Head of caudate nucleus (tissue), 42 donors: ENCODE measurements around the gene SEMA4D.

Experiments used
- DNase-seq, 42 donors: peaks; one replicate each; pipeline versions ENCODE4 v3.0.0 to v3.0.0-alpha.2; 2020 to 2021; ENCODE audit warnings: mixed read lengths in 7 of 42
- intact Hi-C: fragments of 100-400 bp; cut with DNase I; formaldehyde crosslinking; loops from one replicate; pipeline ENCODE4 v1.15.0; 2022

SEMA4D gene

DNA sequence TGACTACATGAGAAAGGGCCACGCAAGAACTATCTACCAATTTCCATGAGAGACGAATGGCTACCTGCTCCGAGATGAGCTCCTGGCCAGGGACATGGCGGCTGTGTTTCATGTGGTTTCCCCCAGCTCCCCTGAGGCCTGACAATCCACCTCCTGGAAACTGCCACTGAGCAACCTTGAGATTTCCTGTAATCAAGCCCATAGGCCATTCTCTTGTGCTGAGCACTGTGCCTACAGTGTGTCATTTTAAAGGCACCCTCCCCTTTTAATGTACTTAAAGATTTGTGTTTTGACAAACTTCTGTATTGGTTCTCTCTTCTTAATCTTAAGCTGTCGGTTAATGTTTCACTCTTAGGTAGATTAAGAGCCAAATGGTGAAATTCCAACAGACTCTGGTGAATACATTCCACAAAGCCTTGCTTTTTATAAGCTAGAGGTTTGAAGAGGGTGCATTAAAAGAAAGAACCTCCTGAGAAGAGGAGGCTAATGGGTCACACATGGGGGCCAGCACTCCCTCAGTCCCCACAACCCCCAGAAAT is 107.3 kb downstream of the SEMA4D start:
- intact Hi-C loops: no loop called here
- DNase-seq: no peak

DNA sequence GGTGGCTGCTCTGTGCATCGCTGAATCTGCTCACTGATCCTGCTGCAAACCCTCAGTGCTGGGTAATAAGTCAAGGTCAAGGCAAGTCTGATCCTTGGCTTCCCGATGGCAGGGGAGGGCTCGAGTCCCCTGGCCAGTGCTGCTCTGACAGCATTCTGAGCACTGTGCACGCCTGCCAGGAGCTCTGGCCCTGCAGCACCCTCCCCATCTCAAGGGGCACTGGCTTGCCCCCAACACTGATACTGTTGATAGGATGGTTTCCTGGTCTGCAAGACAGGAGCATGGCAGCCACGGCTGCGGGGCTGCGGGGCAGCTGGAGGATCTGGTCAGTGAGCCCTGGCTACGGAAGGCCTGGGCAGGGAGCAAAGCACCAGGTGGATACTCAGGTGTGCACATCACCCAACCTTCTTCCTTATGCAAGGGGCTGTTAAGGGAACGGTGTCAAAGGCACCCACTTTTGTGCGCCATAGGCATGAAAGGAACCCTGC is 107.8 kb downstream of the SEMA4D start:
- no peak for DNase-seq
- intact Hi-C loops: no loop called here

DNA sequence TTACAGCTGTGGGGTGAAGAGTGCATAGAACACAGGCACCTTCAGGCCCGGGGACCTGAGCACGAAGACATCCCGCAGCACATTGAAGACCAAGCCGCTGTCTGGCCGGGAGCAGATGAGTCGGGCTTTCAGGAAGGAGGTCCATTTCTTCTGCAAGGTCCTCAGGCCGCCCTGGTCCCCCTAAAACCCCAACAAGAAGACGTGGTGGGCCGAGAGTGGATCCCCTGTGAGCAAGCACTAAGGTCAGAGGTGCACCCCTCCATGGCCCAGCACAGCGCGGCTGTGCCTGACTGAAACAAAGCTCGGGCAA is 109.1 kb downstream of the SEMA4D start:
- intact Hi-C loops: no loop called here
- DNase-seq: no peak

DNA sequence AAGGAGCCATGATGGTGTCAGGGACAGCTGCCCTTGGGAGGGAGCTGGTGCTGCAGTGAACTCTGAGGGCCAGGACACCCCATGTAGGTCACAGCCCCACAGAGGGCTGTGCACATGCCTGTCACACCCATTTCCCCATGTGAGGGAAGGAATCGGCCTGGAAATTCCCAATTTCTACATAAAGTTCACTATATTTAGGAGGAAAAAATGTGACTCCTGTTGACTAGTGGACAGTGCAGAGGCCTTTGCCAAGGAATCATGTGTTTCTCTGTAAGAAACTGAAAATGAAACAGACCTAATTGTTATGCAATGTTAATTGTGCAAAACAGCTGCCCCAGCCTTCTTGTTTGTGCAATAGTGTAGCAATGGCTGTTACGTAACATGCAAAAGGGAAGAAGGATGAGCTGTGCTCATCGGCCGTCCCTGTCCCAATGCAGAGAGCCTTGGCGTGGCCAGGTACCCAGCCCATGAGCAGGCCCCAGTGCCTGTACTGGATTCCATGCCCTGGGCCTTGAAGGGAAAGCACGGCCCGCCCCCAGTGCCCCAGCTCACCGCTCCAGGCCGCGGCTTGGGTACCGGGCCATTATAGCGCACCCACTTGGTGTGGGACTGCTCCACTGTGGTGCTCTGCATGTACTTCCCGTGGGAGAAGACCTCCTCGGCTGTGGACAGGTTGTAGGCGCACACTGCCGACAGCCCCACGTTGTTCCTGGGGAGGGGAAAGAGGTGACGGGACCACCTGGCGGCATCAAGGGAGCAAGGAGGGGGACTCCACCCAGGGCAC is 109.6 kb downstream of the SEMA4D start:
- peak in 13 of 42 donors; percentile 23 to 66 (median 38) for DNase-seq
- intact Hi-C loops: no loop called here

DNA sequence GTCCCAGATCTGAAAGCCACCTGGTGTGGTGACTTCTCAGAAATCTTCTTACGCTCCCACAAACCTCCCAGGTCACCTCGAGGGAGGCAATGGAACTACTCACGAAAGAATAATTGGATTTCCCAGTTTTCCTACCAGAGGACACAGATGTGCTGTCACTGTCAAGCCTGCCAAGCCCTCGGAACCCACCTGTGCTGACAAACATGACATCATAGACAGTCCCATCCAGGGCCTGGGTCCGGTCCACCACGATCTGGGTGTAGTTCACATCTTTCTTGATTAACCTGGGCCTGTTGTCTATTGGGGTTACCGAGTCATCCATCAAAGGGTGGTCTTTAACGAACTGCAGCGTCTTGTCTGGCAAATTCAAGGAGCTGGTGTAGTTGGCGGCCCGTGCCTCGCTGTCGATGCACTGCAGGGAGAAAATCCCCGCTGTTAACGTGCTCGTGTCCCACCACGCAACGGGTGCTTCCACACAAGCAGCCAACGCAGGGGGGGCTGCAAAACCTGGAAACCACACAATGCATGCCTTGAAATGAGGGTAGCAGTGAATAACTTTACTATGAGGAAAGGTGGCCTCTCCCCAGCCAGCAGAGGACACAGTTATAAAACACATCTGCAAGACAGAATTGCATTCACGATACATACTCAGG is 110.6 kb downstream of the SEMA4D start:
- no peak for DNase-seq
- intact Hi-C loops: no loop called here

DNA sequence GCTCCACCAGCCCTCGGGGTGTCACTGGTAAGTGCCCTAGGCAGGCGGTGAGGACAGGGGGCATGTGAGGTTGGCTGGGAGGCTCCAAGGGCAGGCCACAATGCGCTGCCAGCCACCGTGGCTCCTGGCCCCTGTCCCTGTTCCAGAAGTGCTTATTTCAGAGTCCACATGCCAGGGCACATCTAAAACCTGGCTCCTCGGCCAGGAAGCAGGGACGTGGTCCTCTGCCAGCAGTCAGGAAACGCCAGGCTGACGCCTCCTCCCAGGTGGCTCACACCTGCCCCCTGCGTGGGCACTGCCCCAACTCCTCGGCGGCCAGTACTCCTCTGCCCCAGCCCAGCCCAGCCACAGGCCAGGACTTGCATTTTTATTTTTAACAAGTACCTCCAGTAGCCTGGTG is 111.1 kb downstream of the SEMA4D start:
- intact Hi-C loops: no loop called here
- DNase-seq: peak in 3 of 42 donors; percentile 31 to 48 (median 38)

DNA sequence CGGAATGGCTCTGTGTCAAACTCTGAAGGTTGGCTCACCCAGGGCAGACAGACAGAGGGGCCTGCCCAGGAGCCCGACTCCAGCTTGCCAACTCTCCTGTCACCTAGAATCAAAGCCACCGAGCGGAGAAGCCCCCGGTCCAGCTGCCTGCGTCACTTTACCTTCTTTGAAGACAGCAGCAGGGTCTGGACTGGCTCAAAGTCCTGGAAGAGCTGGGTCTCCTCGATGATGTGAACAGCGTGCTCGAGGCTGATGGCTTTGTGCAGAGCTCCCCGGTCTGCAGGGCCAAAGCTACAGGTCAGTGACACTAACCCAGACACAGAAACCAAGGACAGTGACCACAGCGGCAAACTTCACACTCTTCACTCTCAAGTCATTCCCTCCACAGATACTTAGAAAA is 111.7 kb downstream of the SEMA4D start:
- DNase-seq: no peak
- intact Hi-C loops: no loop called here

DNA sequence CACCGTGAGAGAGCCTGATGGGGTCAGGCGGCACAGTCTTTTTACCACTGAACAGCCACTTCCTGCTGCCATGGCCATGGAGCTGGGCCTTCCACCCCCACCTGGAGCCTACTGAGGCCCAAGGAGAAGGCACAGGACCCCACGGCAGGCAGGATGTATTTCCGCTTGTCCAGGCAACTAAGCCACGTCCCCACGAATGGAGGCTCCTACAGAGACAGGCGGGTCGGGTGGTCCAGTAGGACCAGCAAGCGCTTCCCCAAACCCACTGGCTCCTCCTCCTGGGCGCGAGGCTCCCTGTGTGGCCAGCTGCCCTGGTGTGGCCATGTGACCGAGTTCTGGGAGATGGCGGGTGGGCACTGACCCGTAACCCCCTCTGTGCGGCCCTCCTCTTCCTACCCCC is 113.1 kb downstream of the SEMA4D start:
- DNase-seq: no peak
- intact Hi-C loops: no loop called here

DNA sequence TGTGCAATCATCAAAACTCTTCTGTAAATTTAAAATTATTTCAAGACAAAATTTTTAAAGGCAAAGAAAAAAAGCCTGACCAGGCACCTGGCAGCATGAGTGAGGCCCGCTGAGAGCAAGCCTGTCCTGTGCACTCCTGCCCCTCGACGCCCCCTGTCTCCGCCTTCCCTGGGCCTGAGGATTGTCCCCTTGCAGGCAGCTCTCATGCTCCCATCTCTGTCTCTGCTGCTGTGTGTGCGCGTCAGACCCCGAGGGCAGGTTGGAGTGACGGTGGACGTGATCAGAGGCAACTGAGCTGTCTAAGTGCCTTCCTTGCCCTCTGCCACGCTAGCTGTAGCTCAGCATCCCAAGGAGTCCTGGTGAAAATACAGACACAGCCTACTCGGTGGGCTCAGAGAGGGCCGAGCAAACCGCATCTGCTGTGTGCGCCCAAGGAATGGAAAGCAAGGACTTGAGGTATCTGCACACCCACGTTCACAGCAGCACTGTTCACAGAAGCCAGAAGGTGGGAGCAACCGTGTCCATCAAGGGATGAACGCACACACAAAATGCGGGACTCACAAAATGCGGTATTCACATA is 114.1 kb downstream of the SEMA4D start:
- no peak for DNase-seq
- intact Hi-C loops: no loop called here

DNA sequence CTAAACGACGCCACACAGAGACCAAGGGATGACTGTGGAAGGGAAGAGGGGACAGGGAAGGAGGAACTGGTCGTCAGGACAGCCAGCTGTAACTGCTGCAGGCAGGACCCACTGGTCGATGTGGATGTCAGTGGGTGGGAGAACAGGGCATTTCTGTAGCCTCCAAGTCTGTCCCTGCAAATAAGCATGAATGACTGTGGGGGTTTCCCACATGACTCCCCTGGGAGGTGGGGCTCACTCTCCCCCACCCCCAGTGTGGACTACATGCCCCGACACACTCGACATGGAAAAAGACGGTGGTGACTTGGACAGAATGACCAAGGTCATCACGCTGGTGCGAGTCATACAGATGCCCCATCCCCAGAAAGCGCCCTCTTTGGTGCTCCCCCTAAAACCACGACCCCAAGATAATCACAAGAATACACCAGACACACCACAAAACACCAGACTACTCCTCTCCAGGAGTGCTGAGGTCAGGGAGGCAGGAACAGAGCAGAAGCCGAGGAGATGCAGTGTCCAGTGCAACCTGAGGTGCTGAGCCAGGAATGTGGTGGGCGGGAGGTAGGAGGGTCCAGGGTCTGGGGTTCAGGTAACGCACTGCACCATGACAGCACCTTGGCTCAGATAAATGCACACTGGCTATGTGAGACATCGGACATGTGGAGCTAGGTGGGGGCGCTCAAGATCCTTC is 114.7 kb downstream of the SEMA4D start:
- intact Hi-C loops: no loop called here
- no peak for DNase-seq

DNA sequence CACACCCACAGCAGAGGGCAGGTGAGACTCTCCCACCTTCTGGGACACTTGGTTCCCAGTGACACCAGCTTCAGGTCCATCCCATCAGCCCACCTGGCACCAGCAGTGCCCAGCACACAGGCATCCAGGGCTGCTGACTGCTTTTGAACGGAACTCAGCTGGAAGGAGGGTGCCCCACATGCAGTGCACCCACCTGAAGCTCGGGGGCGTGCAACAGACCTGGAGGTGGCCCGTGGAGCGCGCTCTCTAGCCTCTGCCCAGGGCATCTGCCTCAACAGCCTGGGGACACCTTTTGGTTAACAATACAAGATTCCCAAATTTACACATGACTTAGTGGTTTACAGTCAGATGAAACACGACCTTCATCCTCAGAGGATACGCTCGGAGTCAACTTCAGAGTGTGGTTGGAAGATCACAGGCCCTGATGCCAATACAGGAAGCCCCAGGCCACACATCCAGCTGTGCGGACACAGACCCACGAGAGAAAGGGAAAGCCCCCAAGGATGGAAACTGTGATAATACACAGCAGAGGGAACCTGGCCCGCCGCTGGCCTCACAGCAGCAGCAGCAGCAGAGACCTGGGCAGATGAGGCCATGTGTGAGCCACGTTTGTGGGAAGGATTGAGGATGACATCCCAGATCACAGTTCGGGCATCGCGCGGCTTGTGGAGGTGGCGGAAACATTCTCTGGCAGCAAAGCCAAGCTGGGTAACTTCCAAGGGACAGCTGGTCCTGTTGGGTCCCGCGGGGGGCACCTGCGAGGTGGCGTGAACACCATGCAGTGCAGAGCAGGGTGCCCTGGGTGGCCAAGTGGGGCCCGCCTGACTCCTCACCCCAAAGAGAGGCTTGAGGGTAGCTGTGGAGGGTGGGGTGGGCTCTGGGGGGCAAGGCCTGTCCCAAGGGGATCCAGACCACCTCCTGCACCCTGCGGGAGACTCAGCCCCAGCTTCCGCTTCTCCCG is 115.6 kb downstream of the SEMA4D start:
- intact Hi-C loops: no loop called here
- DNase-seq: no peak

DNA sequence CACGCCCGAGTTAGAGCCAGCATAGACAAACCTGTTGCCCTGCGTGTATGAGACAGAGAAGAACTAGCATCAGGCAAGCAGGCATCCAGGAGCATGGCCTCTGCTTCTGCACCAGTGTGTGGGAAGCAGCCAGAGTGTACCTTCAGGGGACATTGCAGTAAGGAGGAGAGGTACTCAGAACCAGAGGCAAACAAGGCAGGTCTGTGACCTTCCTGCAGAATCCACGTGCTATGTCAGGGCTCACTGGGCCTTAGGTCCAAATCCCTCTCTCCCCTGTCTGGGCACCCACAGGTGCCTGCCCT is 116.7 kb downstream of the SEMA4D start:
- no peak for DNase-seq
- intact Hi-C loops: no loop called here

DNA sequence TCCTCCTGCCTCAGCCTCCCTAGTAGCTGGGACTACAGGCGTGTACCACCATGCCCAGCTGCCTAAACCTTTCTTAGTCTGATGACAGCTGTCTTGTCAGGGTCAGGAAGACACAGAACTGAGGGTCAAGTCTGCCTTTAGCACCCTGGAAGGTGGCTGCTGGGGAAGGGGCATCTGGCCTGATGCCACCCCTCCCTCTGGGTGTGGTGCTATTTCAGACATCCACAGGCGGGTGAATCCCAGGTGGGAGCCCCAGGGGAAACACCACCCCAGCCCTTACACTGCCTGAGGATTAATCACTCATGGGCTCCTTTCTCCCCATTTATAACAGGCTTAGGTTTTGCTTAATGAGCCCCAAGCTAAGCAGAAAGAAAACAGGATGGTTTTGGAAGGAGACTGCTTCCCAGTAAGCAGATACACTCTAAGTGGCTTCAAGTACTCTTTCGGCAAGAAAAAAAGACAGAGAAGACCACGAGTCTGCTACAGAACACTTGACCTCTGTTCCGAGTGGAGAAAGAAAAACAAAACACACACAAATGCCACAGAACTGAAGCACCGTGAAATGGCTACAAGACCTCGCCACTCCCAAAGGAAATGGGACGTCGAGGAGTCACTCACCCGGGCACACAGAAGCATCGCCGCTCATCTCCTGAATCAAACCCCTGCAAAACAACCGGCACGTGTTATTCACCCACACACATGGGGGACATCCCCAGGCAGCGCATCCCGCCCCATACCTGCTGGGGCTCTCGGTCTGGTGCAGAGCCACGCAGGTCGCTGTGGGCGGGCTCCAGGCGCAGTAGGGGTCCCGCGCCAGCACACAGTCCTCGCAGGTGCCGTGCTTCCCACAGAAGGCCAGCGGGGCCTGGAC is 117.2 kb downstream of the SEMA4D start:
- DNase-seq: no peak
- intact Hi-C loops: no loop called here

DNA sequence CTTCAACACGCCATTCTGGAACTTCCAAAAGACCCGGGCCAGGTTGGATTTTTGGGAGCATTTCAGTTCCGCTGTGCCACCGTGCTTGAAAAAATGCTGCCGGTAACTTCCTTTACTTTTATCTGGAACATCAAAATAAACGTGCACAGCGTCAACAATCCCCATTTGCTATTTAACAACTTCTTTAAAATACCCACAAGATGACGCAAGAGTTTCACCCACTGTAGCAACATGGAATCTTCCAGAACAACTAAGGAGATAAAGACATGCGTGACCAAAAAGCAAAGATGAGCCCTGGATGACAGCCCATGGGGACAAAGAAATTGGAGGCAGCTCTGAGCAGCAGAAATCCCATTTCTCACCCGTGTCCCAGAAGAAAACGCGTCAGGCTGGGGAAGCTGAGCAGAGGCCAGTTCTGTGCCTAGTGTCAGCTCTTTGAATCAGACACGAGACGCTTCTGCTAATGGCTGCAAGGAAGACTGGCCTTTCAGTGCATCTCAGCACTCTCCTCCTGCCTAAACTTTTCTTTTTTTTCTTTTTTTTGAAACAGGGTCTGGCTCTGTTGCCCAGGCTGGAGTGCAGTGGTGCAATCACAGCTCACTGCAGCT is 118.3 kb downstream of the SEMA4D start:
- no peak for DNase-seq
- intact Hi-C loops: no loop called here

DNA sequence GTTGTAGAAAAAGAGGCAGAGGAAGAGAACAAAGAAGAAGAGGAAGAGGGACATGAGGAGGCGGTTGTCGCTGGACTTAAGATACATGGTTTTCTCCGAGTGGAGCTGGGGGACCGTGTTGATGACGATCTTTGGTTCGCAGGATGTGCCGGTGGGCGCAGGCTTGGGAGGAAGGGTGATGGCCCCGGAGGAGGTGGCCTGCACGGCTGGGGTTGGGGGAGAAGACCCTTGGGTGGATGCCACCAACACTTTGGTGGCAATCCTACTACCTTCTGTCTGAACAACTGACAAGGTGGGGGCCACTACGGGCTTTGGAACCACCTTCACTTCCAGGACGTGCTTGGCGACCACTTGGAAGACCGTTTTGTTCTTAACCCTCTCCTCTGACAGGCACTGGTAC is 118.9 kb downstream of the SEMA4D start:
- intact Hi-C loops: no loop called here
- no peak for DNase-seq

DNA sequence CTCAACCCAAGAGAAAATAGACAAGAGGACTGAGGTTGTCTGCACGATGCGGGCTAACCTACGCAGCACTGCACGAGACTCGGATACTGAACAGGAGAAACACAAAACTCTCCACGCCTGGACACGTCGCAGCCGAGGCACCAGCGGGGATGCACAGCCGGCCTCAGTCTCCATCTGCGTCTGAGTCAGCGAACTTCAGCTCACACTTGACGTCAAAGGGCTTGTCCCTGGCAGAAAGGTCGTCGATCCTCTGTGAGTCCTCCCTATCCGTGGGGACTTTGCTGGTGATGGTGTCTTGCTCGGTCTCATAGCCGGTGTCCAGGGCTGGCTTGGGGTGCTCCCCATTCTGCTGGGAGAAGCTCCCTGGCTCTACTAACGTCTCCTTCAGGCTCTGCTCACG is 119.4 kb downstream of the SEMA4D start:
- intact Hi-C loops: no loop called here
- DNase-seq: no peak

DNA sequence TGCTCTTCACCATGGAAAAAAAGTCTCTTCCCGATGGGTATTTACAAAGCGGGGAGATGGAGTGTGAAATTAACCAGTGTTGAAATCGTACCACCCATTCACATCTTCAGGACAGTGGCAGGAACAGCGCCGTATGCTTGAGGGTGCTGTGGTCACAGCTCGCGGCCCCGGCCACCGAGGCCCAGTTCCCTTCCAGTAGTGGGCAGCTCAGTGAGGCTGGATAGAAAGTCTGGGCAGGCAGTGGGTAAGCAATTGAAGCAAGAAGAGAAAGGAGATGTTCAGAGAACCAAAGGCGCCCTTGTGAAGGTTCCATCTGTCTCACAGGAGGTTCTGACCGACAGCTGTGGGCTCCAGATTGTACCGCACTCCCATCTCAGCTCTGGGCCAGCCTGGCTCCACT is 120.5 kb downstream of the SEMA4D start:
- intact Hi-C loops: no loop called here
- peak in 1 of 42 donors; percentile 13 for DNase-seq
